OCI-LY7 (cell line): ENCODE measurements around the gene ZBTB34.

ENCODE experiments used
- EZH2phosphoT487 ChIP-seq: fragments of 200-600 bp; sonication (generic); IDR thresholded peaks from 2 replicates; pipeline ENCODE4 v1.6.1; 2018; ENCODE audit warnings: low read depth, borderline replicate concordance, mild to moderate bottlenecking, mixed run types, antibody characterized with exemption, low read length, moderate library complexity, mixed read lengths
- TF ChIP-seq, protein P1 (sequence below): fragments of 200-600 bp; sonication (generic); conservative IDR thresholded peaks from 2 replicates; pipeline ENCODE4 v1.5.1; 2014; ENCODE audit warnings: mild to moderate bottlenecking, antibody characterized with exemption, low read length, moderate library complexity, mixed read lengths

DNA sequence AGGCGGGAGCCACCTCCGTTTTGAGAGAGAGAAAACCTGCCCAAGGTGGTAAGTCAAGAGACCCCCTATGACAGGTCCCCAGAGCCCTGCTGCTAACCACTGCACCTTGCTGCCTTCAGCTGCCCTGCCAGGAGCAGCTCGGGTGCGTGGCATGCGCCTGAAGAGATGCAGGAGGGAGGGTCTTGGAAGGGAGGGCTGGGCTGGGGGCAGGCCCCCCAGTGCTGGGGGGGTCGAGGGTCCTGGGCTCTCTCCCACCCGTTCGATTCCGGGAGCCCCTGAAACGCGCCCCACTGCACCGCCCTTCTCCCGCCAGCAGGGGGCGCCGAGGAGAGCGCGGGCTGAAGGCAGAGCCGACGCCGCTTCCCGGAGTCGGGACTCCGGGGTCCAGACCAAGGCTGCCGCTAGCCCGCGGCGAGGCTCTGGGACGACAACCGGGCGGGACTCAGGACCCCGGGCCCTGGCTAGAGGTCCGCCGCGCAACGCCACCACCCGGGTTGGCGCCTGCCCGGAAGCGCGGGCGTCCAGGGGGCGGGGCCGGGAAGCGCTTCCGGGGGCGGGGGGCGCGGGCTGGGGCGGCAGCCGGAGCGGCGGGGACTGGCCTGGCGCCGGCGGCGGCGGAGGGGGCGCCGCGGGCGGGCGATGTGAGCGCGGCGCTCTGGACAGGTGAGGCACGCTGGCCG lies at the start of gene ZBTB34:
- TF ChIP-seq, protein P1, sequence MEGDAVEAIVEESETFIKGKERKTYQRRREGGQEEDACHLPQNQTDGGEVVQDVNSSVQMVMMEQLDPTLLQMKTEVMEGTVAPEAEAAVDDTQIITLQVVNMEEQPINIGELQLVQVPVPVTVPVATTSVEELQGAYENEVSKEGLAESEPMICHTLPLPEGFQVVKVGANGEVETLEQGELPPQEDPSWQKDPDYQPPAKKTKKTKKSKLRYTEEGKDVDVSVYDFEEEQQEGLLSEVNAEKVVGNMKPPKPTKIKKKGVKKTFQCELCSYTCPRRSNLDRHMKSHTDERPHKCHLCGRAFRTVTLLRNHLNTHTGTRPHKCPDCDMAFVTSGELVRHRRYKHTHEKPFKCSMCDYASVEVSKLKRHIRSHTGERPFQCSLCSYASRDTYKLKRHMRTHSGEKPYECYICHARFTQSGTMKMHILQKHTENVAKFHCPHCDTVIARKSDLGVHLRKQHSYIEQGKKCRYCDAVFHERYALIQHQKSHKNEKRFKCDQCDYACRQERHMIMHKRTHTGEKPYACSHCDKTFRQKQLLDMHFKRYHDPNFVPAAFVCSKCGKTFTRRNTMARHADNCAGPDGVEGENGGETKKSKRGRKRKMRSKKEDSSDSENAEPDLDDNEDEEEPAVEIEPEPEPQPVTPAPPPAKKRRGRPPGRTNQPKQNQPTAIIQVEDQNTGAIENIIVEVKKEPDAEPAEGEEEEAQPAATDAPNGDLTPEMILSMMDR = peak; percentile 95
- no peak for TF ChIP-seq EZH2phosphoT487
